H9 (cell line): ENCODE measurements around the gene FERMT1. TPM values are rescaled to one million over a fixed set of nuclear protein-coding genes. Genes with fewer than 3 reads are reported as not detected.

Source experiments
- DNase-seq: peaks from one replicate; pipeline ENCODE4 v3.0.0-alpha.2; 2017
- H2AFZ ChIP-seq: one replicate; pipeline ENCODE4 v1.6.1; 2013; ENCODE audit warnings: mild to moderate bottlenecking, low read length, control low read depth, moderate library complexity
- H2AK5ac ChIP-seq: 2 replicates; pipeline ENCODE4 v1.6.1; 2013; ENCODE audit warnings: low read length, control low read depth, mixed read lengths; ENCODE audit not compliant: insufficient read length
- H2BK120ac ChIP-seq: one replicate; pipeline ENCODE4 v1.6.1; 2013; ENCODE audit warnings: low read depth, mild to moderate bottlenecking, low read length, control low read depth, inconsistent platforms; ENCODE audit not compliant: poor library complexity, severe bottlenecking
- H2BK12ac ChIP-seq: 2 replicates; pipeline ENCODE4 v1.6.1; 2013; ENCODE audit warnings: low read length, control low read depth, mixed read lengths, low read depth; ENCODE audit not compliant: insufficient read length
- H2BK15ac ChIP-seq: 2 replicates; pipeline ENCODE4 v1.6.1; 2013; ENCODE audit warnings: low read depth, low read length, control low read depth
- H2BK20ac ChIP-seq: one replicate; pipeline ENCODE4 v1.6.1; 2013; ENCODE audit warnings: low read depth, mild to moderate bottlenecking, low read length, control low read depth, inconsistent platforms; ENCODE audit not compliant: poor library complexity, severe bottlenecking
- H2BK5ac ChIP-seq: 2 replicates; pipeline ENCODE4 v1.6.1; 2013; ENCODE audit warnings: low read length, control low read depth, mixed read lengths; ENCODE audit not compliant: insufficient read length
- H3K14ac ChIP-seq: 2 replicates; pipeline ENCODE4 v1.6.1; 2013; ENCODE audit warnings: low read length, control low read depth; ENCODE audit not compliant: insufficient read depth
- H3K18ac ChIP-seq: 2 replicates; pipeline ENCODE4 v1.6.1; 2013; ENCODE audit warnings: low read depth, mild to moderate bottlenecking, mixed read lengths, low read length, control low read depth; ENCODE audit not compliant: insufficient read length
- H3K23ac ChIP-seq: 2 replicates; pipeline ENCODE4 v1.6.1; 2013; ENCODE audit warnings: low read length, control low read depth, mixed read lengths, low read depth; ENCODE audit not compliant: insufficient read length
- H3K23me2 ChIP-seq: 2 replicates; pipeline ENCODE4 v1.6.1; 2013; ENCODE audit warnings: low read depth, mild to moderate bottlenecking, mixed read lengths, low read length, control low read depth; ENCODE audit not compliant: insufficient read length, poor library complexity, severe bottlenecking
- H3K27ac ChIP-seq: 2 replicates; pipeline ENCODE4 v1.5.1; 2013; ENCODE audit warnings: low read length, control low read depth, mixed read lengths, low read depth; ENCODE audit not compliant: insufficient read length
- H3K27me3 ChIP-seq: 2 replicates; pipeline ENCODE4 v1.6.1; 2013; ENCODE audit warnings: low read length, control low read depth, inconsistent platforms; ENCODE audit not compliant: insufficient read depth
- H3K4ac ChIP-seq: 2 replicates; pipeline ENCODE4 v1.6.1; 2013; ENCODE audit warnings: low read depth, mild to moderate bottlenecking, control low read depth, inconsistent platforms, low read length, moderate library complexity
- H3K4me1 ChIP-seq: 2 replicates; pipeline ENCODE4 v1.6.1; 2013; ENCODE audit warnings: low read length, control low read depth, inconsistent platforms; ENCODE audit not compliant: insufficient read depth
- H3K4me2 ChIP-seq: 2 replicates; pipeline ENCODE4 v1.6.1; 2013; ENCODE audit warnings: low read length, control low read depth, mixed read lengths; ENCODE audit not compliant: insufficient read length, insufficient read depth
- H3K56ac ChIP-seq: 2 replicates; pipeline ENCODE4 v1.6.1; 2013; ENCODE audit warnings: low read depth, mild to moderate bottlenecking, mixed read lengths, low read length, control low read depth; ENCODE audit not compliant: insufficient read length
- H3K79me1 ChIP-seq: 2 replicates; pipeline ENCODE4 v1.6.1; 2013; ENCODE audit warnings: low read depth, mild to moderate bottlenecking, moderate library complexity, low read length, control low read depth, inconsistent platforms; ENCODE audit not compliant: insufficient read depth, poor library complexity, severe bottlenecking
- H3K79me2 ChIP-seq: 2 replicates; pipeline ENCODE4 v1.6.1; 2013; ENCODE audit warnings: low read length, control low read depth, inconsistent platforms; ENCODE audit not compliant: insufficient read depth
- H3K9ac ChIP-seq: 2 replicates; pipeline ENCODE4 v1.6.1; 2013; ENCODE audit warnings: low read length, control low read depth, mixed read lengths; ENCODE audit not compliant: insufficient read length; ENCODE audit errors: extremely low read depth
- H3K9me3 ChIP-seq: one replicate; pipeline ENCODE4 v1.6.1; 2013; ENCODE audit warnings: low read depth, low read length, inconsistent platforms; ENCODE audit not compliant: control insufficient read depth
- H3T11ph ChIP-seq: one replicate; pipeline ENCODE4 v1.6.1; 2013; ENCODE audit warnings: mild to moderate bottlenecking, low read length, control low read depth, inconsistent platforms
- H4K20me1 ChIP-seq: one replicate; pipeline ENCODE4 v1.6.1; 2013; ENCODE audit not compliant: control insufficient read depth, insufficient read length, insufficient read depth
- H4K5ac ChIP-seq: 2 replicates; pipeline ENCODE4 v1.6.1; 2013; ENCODE audit warnings: low read depth, mild to moderate bottlenecking, mixed read lengths, low read length, control low read depth; ENCODE audit not compliant: insufficient read length
- H4K8ac ChIP-seq: replicated peaks from 2 replicates; pipeline ENCODE4 v1.6.1; 2013; ENCODE audit warnings: low read length, control low read depth, mixed read lengths, low read depth; ENCODE audit not compliant: insufficient read length
- H4K91ac ChIP-seq: 2 replicates; pipeline ENCODE4 v1.6.1; 2013; ENCODE audit warnings: low read depth, mild to moderate bottlenecking, moderate library complexity, mixed read lengths, low read length, control low read depth; ENCODE audit not compliant: insufficient read length
- H3K27ac Mint-ChIP-seq, 3 experiments: 2 replicates in 2 of 3; 3 replicates in 1 of 3; pipeline ENCODE4 v1.8.0; 2020 to 2021; ENCODE audit warnings: mixed read lengths in 3 of 3, mild to moderate bottlenecking in 1 of 3, moderate library complexity in 1 of 3
- H3K27me3 Mint-ChIP-seq: 2 replicates; pipeline ENCODE4 v1.8.0; 2021; ENCODE audit warnings: low read depth, mild to moderate bottlenecking, moderate library complexity, mixed read lengths
- H3K36me3 Mint-ChIP-seq, 3 experiments: 2 replicates in 2 of 3; 3 replicates in 1 of 3; pipeline ENCODE4 v1.8.0; 2020 to 2021; ENCODE audit warnings: low read depth in 3 of 3, mixed read lengths in 3 of 3; ENCODE audit not compliant: insufficient read depth in 1 of 3
- H3K4me1 Mint-ChIP-seq, 2 experiments: 2 replicates each; pipeline ENCODE4 v1.8.0; 2020; ENCODE audit warnings: mixed read lengths in 2 of 2
- H3K4me3 Mint-ChIP-seq, 2 experiments: 2 replicates in 1 of 2; 3 replicates in 1 of 2; pipeline ENCODE4 v1.8.0; 2020 to 2021; ENCODE audit warnings: mild to moderate bottlenecking in 2 of 2, mixed read lengths in 2 of 2, moderate library complexity in 1 of 2
- H3K9me3 Mint-ChIP-seq, 2 experiments: 2 replicates in 1 of 2; 3 replicates in 1 of 2; pipeline ENCODE4 v1.8.0; 2020; ENCODE audit warnings: mild to moderate bottlenecking in 2 of 2, mixed read lengths in 2 of 2, moderate library complexity in 1 of 2
- CTCF ChIP-seq: fragments of 200-600 bp; sonication (generic); conservative IDR thresholded peaks from 3 replicates; pipeline ENCODE4 v1.8.0; 2021; ENCODE audit warnings: antibody characterized with exemption, mild to moderate bottlenecking
- WGBS: extraction: QIAGEN DNeasy Blood & Tissue Kit; methylation state at CpG from one replicate; pipeline ENCODE4 v1.1.7; 2013; ENCODE audit warnings: missing lambda C conversion rate, low lambda C conversion rate, mixed read lengths; ENCODE audit not compliant: insufficient read length; ENCODE audit errors: extremely low coverage; 5-methylcytosine and 5-hydroxymethylcytosine counted together
- total RNA-seq: library from RNA; stranded (reverse); gene quantifications from 2 replicates; pipeline ENCODE4 v1.2.1, GENCODE V29; 2021

The FERMT1 gene
- total RNA-seq, 1 experiment from 2014 or later = 9.6 TPM

- DNase-seq = no peak
- no peak overlapping the region for H2AK5ac ChIP-seq
- H3K27me3 ChIP-seq = no peaks in the 10 kb centered on the region
- H4K8ac ChIP-seq = no peak overlapping the region
- Mint-ChIP-seq H3K36me3 (peaks cover 11 to 16% (median 13%) of the 10 kb centered on the region in 3 experiments; a peak in 6 of 7 replicates), H3K27ac (no peak overlapping the region; a peak in 1 of 7 replicates), H3K4me3 (no peak overlapping the region), H3K4me1 (peaks cover 3 to 4% of the 10 kb centered on the region in 2 experiments; a peak in 1 of 4 replicates), H3K9me3 (no peaks in the 10 kb centered on the region), H3K27me3 (no peaks in the 10 kb centered on the region)
- no peak overlapping the region for H3K4ac ChIP-seq
- H3K9ac ChIP-seq = no peak overlapping the region
- no peak overlapping the region for H2BK120ac ChIP-seq
- no peak overlapping the region for H2AFZ ChIP-seq
- H3T11ph ChIP-seq = no peak overlapping the region
- H2BK15ac ChIP-seq = no peak overlapping the region
- H4K91ac ChIP-seq = no peak overlapping the region
- H3K4me2 ChIP-seq = no peak overlapping the region
- H3K18ac ChIP-seq = no peak overlapping the region
- no peak overlapping the region for H4K5ac ChIP-seq
- H3K56ac ChIP-seq = no peak overlapping the region
- H2BK12ac ChIP-seq = no peak overlapping the region
- H2BK20ac ChIP-seq = no peak overlapping the region
- H3K23me2 ChIP-seq = no peaks in the 10 kb centered on the region
- no peak overlapping the region for H3K27ac ChIP-seq
- H3K9me3 ChIP-seq = no peaks in the 10 kb centered on the region
- no CpG with 5 or more reads among the region's 8 CpGs for WGBS
- no peak overlapping the region for H3K23ac ChIP-seq
- H2BK5ac ChIP-seq = no peak overlapping the region
- no peaks in the 10 kb centered on the region for H3K79me1 ChIP-seq
- H4K20me1 ChIP-seq = no peaks in the 10 kb centered on the region
- no peak overlapping the region for H3K14ac ChIP-seq
- H3K79me2 ChIP-seq = no peaks in the 10 kb centered on the region
- no peaks in the 10 kb centered on the region for H3K4me1 ChIP-seq
- TF ChIP-seq CTCF = no peak
These were observed 31.2 kb downstream of the FERMT1 start for GRCh38 chr20:6091661-6092060.
